Uterus (tissue), 4 donors: Measurements from ENCODE around the gene PTPRG. TPM values are rescaled to one million over a fixed set of nuclear protein-coding genes. Genes with fewer than 3 reads are reported as not detected.

Experiments
- DNase-seq, 2 donors: peaks; one replicate each; pipeline ENCODE4 v3.0.0-alpha.2; 2019 to 2020
- H3K27ac ChIP-seq, 2 donors: fragments of 200-600 bp; sonication (generic); 1 replicate in 1 of 2; 2 replicates in 1 of 2; pipeline ENCODE4 v1.5.1; 2016 to 2018
- H3K27me3 ChIP-seq, 2 donors: fragments of 200-600 bp; sonication (generic); one replicate each; pipeline ENCODE4 v1.5.1; 2018 to 2019; ENCODE audit warnings: control low read depth in 1 of 2
- H3K36me3 ChIP-seq, 2 donors: fragments of 200-600 bp; sonication (generic); one replicate each; pipeline ENCODE4 v1.5.1; 2019; ENCODE audit warnings: control low read depth in 1 of 2
- H3K4me1 ChIP-seq, 2 donors: fragments of 200-600 bp; sonication (generic); one replicate each; pipeline ENCODE4 v1.5.1; 2018 to 2019; ENCODE audit warnings: control low read depth in 1 of 2
- H3K4me3 ChIP-seq, 2 donors: fragments of 200-600 bp; sonication (generic); 1 replicate in 1 of 2; 2 replicates in 1 of 2; pipeline ENCODE4 v1.5.1; 2018 to 2019; ENCODE audit warnings: mild to moderate bottlenecking in 1 of 2
- H3K9me3 ChIP-seq, 2 donors: fragments of 200-600 bp; sonication (generic); one replicate each; pipeline ENCODE4 v1.5.1; 2019; ENCODE audit warnings: control low read depth in 1 of 2
- CTCF ChIP-seq, 4 experiments: fragments of 200-600 bp in 2 of 4; fragments of 450-650 bp in 2 of 4; sonication (generic) in 2 of 4; IDR thresholded peaks; one replicate each; pipeline ENCODE4 v1.5.1; 2016 to 2019; ENCODE audit warnings: antibody characterized with exemption in 4 of 4, mild to moderate bottlenecking in 2 of 4, moderate library complexity in 1 of 4
- POLR2A ChIP-seq, 2 donors: fragments of 450-650 bp; IDR thresholded peaks; one replicate each; pipeline ENCODE4 v1.6.1; 2016; ENCODE audit warnings: antibody characterized with exemption in 2 of 2, mild to moderate bottlenecking in 1 of 2, moderate library complexity in 1 of 2
- intact Hi-C: fragments of 100-400 bp; cut with DNase I; formaldehyde crosslinking; loops from one replicate; pipeline ENCODE4 v1.15.1; 2023; ENCODE audit warnings: low total_unique reads
- total RNA-seq, 4 donors: library from RNA; depleted of rRNA in 3 of 4; stranded (reverse); fragments of >200 nt in 3 of 4; gene quantifications; one replicate each; pipeline versions ENCODE4 v1.1.0 to v1.2.4, GENCODE V29; 2014 to 2023
- donor health status: DM: yes; HTN: yes; CAD: no.

Gene PTPRG
- total RNA-seq, 4 donors from 2014 or later, result 43.5 to 136 (median 62.6) TPM

DNA sequence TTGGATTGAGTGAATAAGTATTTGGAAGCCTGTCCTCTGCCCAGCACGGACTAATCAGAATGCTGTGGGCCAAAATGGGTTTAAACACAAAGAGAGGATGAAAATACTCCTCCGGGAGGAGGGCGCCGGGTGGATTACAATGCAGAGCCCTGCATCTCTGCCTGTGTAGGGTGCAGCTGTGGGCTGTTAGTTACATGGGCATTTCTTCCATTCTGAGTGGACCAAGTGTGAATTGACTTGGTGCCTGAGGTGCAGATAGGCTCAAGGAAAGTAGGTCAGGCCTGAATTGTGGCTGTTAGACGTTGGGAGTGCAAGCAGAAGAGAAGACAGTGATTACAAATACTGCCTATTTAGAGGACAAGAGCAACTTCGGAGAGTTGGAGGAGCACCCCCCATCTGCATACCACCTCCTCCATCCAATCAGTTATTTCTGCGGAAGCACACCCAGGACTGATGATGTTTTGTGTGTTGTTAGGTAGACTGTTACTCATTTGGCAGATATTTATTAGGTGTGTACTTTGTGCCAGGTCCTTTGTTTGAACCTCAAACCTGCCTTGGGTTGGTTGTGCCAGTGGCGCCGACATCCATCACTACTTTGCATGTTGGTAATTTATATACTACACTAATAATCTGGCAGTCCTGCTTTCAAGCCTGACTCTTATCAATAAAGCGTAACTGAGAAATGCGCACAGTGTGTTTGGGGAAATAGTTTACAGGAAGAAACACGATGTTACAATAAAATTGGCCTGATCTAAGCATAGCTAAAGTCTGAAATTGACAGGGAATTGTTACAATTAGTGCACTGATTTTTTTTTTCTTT is 33.0 kb downstream of the PTPRG start:
- Histone ChIP-seq H3K4me3 (no peak overlapping the region), H3K27ac (peak overlapping the region in 1 of 2 donors; percentile 14)

GRCh38 chr3:61594964-61595285 is 33.6 kb downstream of the PTPRG start:
- no peak for TF ChIP-seq POLR2A (IDR thresholded peaks at IDR 0.05)
- TF ChIP-seq CTCF (IDR thresholded peaks at IDR 0.05), result no peak
- intact Hi-C loops, result no loop called here
- Histone ChIP-seq H3K9me3 (no peaks in the 10 kb centered on the region), H3K27me3 (no peaks in the 10 kb centered on the region), H3K36me3 (no peaks in the 10 kb centered on the region), H3K4me1 (no peaks in the 10 kb centered on the region), H3K27ac (no peak overlapping the region), H3K4me3 (no peak overlapping the region)
- DNase-seq, result no peak

More for the DNA sequence above, 33.0 kb downstream of the PTPRG start:
- Histone ChIP-seq H3K4me1 (no peaks in the 10 kb centered on the region), H3K36me3 (no peaks in the 10 kb centered on the region), H3K9me3 (no peaks in the 10 kb centered on the region), H3K27me3 (no peaks in the 10 kb centered on the region)
- intact Hi-C loops, result no loop called here
- DNase-seq, result no peak
- TF ChIP-seq CTCF (IDR thresholded peaks at IDR 0.05) (no peak), POLR2A (IDR thresholded peaks at IDR 0.05) (no peak)

GRCh38 chr3:61595288-61595687 is 33.9 kb downstream of the PTPRG start:
- H3K36me3 ChIP-seq, result no peaks in the 10 kb centered on the region
- DNase-seq, result no peak
- no peak overlapping the region for H3K27ac ChIP-seq
- H3K9me3 ChIP-seq, result no peaks in the 10 kb centered on the region
- TF ChIP-seq POLR2A (IDR thresholded peaks at IDR 0.05) (no peak), CTCF (IDR thresholded peaks at IDR 0.05) (no peak)
- H3K4me1 ChIP-seq, result no peaks in the 10 kb centered on the region
- intact Hi-C loops, result no loop called here
- no peak overlapping the region for H3K4me3 ChIP-seq
- H3K27me3 ChIP-seq, result no peaks in the 10 kb centered on the region

DNA sequence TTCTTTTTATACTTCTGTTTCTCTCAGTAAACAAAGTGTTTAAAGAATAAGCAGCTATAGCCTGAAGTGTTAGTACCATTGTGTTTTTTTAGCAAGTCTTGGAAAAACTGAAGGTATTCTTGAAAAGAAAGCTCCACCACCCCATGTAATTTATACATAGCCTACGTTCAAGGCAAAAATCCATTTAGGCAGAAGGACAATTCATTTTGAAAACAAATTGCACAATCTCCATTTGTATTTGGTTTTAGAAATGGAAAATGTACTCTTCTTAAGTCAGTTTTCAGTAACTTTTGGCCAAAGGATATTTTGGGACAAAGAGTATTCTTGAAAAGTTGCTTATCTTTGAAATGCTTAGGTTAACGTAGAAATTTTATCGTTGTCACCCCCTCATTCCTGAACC is 34.5 kb downstream of the PTPRG start:
- Histone ChIP-seq H3K27ac (no peak overlapping the region), H3K27me3 (no peaks in the 10 kb centered on the region), H3K4me3 (no peak overlapping the region), H3K4me1 (no peaks in the 10 kb centered on the region), H3K36me3 (no peaks in the 10 kb centered on the region), H3K9me3 (no peaks in the 10 kb centered on the region)
- DNase-seq, result no peak
- TF ChIP-seq CTCF (IDR thresholded peaks at IDR 0.05) (no peak), POLR2A (IDR thresholded peaks at IDR 0.05) (no peak)
- intact Hi-C loops, result no loop called here

GRCh38 chr3:61597906-61598305 is 36.5 kb downstream of the PTPRG start:
- Histone ChIP-seq H3K36me3 (no peaks in the 10 kb centered on the region), H3K4me3 (no peak overlapping the region), H3K27ac (no peak overlapping the region), H3K27me3 (no peaks in the 10 kb centered on the region), H3K4me1 (no peaks in the 10 kb centered on the region), H3K9me3 (no peaks in the 10 kb centered on the region)
- no peak for TF ChIP-seq POLR2A (IDR thresholded peaks at IDR 0.05)
- TF ChIP-seq CTCF (IDR thresholded peaks at IDR 0.05), result no peak
- intact Hi-C loops, result no loop called here
- DNase-seq, result no peak
